Muscle layer of colon (tissue), 2 donors: ENCODE results near the gene GPR45.

Source experiments
- H3K27ac ChIP-seq: one replicate; pipeline ENCODE4 v1.7.0; 2013; ENCODE audit warnings: low read depth, mild to moderate bottlenecking, low read length, moderate library complexity
- H3K27me3 ChIP-seq, 2 donors: one replicate each; pipeline ENCODE4 v1.7.0; 2013; ENCODE audit warnings: low read length in 2 of 2, mild to moderate bottlenecking in 2 of 2; ENCODE audit not compliant: insufficient read depth in 2 of 2, control insufficient read depth in 1 of 2
- H3K36me3 ChIP-seq: one replicate; pipeline ENCODE4 v1.7.0; 2013; ENCODE audit warnings: mild to moderate bottlenecking, low read length; ENCODE audit not compliant: insufficient read depth
- H3K4me1 ChIP-seq: one replicate; pipeline ENCODE4 v1.7.0; 2013; ENCODE audit warnings: mild to moderate bottlenecking, low read length; ENCODE audit not compliant: insufficient read depth
- H3K4me3 ChIP-seq, 2 donors: one replicate each; pipeline ENCODE4 v1.7.0; 2013; ENCODE audit warnings: low read length in 2 of 2, low read depth in 1 of 2, mild to moderate bottlenecking in 1 of 2, moderate library complexity in 1 of 2
- H3K9ac ChIP-seq: one replicate; pipeline ENCODE4 v1.7.0; 2013; ENCODE audit warnings: low read length
- H3K9me3 ChIP-seq: one replicate; pipeline ENCODE4 v1.7.0; 2013; ENCODE audit warnings: mild to moderate bottlenecking, low read length
- donor health status: abdominal sarcoma.
- donor health status: Adenocarcinoma of cecum.

Gene GPR45

GRCh38 chr2:105256431-105257047 is 15.0 kb downstream of the GPR45 start:
- Histone ChIP-seq H3K9ac (no peak overlapping the region), H3K36me3 (no peaks in the 10 kb centered on the region), H3K4me3 (no peak overlapping the region), H3K27ac (no peak overlapping the region), H3K9me3 (no peaks in the 10 kb centered on the region), H3K4me1 (no peaks in the 10 kb centered on the region), H3K27me3 (no peaks in the 10 kb centered on the region)

- H3K9me3 ChIP-seq = no peaks in the 10 kb centered on the region
- H3K27me3 ChIP-seq = no peaks in the 10 kb centered on the region
- no peaks in the 10 kb centered on the region for H3K36me3 ChIP-seq
- no peak overlapping the region for H3K9ac ChIP-seq
- no peaks in the 10 kb centered on the region for H3K4me1 ChIP-seq
- no peak overlapping the region for H3K27ac ChIP-seq
- no peak overlapping the region for H3K4me3 ChIP-seq
Observed at GRCh38 chr2:105257981-105258380, 16.4 kb downstream of the GPR45 start.

DNA sequence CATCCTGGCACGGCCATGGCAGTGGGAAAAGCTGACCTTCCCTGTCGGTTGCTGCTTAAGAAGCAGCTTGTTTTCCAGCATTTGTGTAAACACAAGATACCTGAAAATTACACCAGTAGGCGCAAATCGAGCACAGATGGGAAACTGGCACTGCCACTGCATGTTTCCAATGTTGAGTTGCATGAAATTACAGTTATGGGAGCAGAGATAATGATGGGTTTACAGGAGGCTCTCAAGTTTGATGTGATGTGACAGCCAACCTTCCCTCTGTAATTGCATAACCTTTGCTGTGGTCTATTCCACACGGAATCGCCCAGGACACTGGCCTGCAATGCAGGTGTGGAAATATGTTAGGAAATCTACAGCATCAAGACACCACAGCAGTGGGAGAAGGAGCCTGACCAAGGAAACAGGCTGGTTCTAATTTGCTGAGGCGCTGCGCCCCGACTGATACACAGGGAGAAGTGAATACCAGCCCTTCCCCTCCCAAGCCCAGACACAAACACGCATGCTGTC is 17.4 kb downstream of the GPR45 start:
- H3K36me3 ChIP-seq = no peaks in the 10 kb centered on the region
- no peaks in the 10 kb centered on the region for H3K9me3 ChIP-seq
- H3K9ac ChIP-seq = no peak overlapping the region
- H3K27me3 ChIP-seq = no peaks in the 10 kb centered on the region
- H3K4me3 ChIP-seq = no peak overlapping the region
- H3K4me1 ChIP-seq = no peaks in the 10 kb centered on the region
- no peak overlapping the region for H3K27ac ChIP-seq

DNA sequence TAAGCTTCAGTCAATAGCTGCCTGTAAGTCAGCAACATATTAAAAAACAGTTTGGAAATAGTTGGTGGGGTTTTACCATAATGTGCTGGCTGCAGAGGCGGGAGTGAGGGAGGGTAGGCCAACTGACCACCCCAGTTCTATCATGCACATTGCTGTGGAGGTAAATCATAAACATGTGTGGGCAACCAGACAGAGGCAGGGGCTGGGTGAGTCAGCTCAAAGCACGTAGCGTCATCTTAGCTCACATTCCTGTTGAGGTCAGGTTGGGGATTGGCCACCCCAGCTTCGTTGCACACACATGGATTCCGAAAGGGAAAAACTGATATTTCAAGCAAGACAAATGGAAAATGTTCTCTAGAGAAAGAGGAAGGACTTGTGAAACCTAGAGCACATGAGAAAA is 19.5 kb downstream of the GPR45 start:
- H3K4me1 ChIP-seq = no peaks in the 10 kb centered on the region
- no peaks in the 10 kb centered on the region for H3K27me3 ChIP-seq
- H3K9ac ChIP-seq = no peak overlapping the region
- H3K36me3 ChIP-seq = peaks cover 14% of the 10 kb centered on the region
- H3K27ac ChIP-seq = no peak overlapping the region
- no peaks in the 10 kb centered on the region for H3K9me3 ChIP-seq
- H3K4me3 ChIP-seq = no peak overlapping the region

DNA sequence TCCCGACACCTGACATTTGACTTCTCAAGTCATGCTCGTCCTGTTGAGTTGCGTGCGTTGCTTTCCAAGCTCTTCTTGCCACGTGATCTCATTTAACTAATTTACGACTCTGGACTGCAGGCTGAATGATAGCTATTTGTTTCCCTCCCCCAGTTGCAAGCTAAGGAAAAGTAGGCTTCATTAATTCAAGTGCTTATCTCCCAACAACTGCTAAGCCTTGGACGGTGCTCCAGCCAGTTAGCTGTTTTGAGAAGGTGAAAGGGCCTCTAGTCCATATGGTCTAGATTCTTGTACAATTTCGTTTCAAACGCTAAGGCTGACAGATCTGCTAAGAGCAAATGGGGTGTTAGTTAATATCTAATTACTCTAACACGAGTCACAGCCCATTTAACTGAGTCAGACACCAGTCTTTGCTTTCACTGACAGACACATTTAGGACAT is 21.1 kb downstream of the GPR45 start:
- Histone ChIP-seq H3K9ac (no peak overlapping the region), H3K27ac (no peak overlapping the region), H3K4me1 (no peaks in the 10 kb centered on the region), H3K27me3 (no peaks in the 10 kb centered on the region), H3K9me3 (no peaks in the 10 kb centered on the region), H3K4me3 (no peak overlapping the region), H3K36me3 (peaks cover 22% of the 10 kb centered on the region)

DNA sequence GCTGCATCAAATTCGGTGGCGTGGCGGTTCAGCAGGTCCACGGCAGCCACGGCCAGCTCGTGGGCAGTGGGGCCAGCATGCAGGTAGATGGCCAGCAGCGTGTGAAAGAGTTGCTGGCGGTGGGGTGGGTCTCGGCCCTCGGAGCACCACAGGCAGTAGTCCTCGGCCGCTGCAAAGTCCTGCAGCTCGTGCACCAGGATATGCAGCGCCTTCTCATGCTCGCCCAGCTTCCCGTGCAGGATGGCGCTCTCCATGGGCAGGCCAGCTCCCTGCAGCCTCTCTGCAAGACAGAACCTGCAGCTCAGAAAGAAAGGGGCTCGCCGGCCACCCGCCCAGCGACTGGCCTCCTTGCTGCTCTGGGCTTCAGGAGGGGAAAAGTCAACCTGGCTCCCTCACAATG is 27.9 kb downstream of the GPR45 start:
- Histone ChIP-seq H3K4me3 (no peak overlapping the region), H3K9me3 (no peaks in the 10 kb centered on the region), H3K27ac (no peak overlapping the region), H3K27me3 (no peaks in the 10 kb centered on the region), H3K9ac (no peak overlapping the region), H3K36me3 (peaks cover 73% of the 10 kb centered on the region), H3K4me1 (no peaks in the 10 kb centered on the region)

DNA sequence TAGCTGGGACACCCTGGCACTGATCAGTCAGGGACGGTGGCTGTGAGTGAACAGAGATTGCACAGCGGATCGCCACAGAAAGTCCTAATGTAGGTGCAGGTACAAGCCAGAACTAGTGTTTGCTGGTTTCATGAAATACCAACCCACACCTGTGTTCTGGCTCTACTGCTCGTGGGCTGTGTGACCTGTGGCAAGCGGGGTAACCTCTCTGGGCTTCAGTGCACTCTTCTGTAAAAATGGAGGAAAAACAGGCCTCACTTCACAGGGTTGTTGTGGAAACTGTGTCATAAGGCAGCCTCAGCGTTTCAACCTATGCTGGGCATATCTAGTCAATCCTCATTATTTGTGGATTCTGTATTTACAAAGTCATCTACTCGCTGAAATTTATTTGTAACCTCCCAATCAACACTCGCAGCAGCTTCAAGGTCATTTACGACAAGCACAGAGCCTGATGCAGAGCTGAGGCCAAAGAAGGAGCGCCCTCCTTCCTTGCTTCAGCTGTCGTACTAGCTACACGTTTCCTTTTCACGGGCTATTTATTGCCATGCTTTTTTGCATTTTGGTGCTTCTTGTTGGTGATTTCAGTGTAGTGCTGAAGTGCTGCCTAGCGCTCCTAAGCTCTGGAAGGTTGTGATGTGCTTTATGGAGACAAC is 30.0 kb downstream of the GPR45 start:
- H3K27me3 ChIP-seq = no peaks in the 10 kb centered on the region
- H3K4me3 ChIP-seq = no peak overlapping the region
- H3K36me3 ChIP-seq = peaks cover 79% of the 10 kb centered on the region
- no peak overlapping the region for H3K9ac ChIP-seq
- no peaks in the 10 kb centered on the region for H3K4me1 ChIP-seq
- no peaks in the 10 kb centered on the region for H3K9me3 ChIP-seq
- no peak overlapping the region for H3K27ac ChIP-seq

GRCh38 chr2:105272176-105272575 is 30.6 kb downstream of the GPR45 start:
- Histone ChIP-seq H3K27me3 (no peaks in the 10 kb centered on the region), H3K4me3 (no peak overlapping the region), H3K4me1 (no peaks in the 10 kb centered on the region), H3K27ac (no peak overlapping the region), H3K9ac (no peak overlapping the region), H3K9me3 (no peaks in the 10 kb centered on the region), H3K36me3 (peaks cover 80% of the 10 kb centered on the region)

- no peak overlapping the region for H3K27ac ChIP-seq
- no peaks in the 10 kb centered on the region for H3K27me3 ChIP-seq
- H3K9me3 ChIP-seq = no peaks in the 10 kb centered on the region
- no peak overlapping the region for H3K4me3 ChIP-seq
- no peaks in the 10 kb centered on the region for H3K4me1 ChIP-seq
- peaks cover 74% of the 10 kb centered on the region for H3K36me3 ChIP-seq
- no peak overlapping the region for H3K9ac ChIP-seq
Observed at GRCh38 chr2:105274046-105274445, 32.5 kb downstream of the GPR45 start.

GRCh38 chr2:105278654-105279053 is 37.1 kb downstream of the GPR45 start:
- Histone ChIP-seq H3K27ac (no peak overlapping the region), H3K9ac (no peak overlapping the region), H3K27me3 (no peaks in the 10 kb centered on the region), H3K4me3 (no peak overlapping the region), H3K9me3 (no peaks in the 10 kb centered on the region), H3K36me3 (peaks cover 60% of the 10 kb centered on the region), H3K4me1 (no peaks in the 10 kb centered on the region)

- Histone ChIP-seq H3K27me3 (no peaks in the 10 kb centered on the region), H3K27ac (no peak overlapping the region), H3K9ac (no peak overlapping the region), H3K4me1 (no peaks in the 10 kb centered on the region), H3K36me3 (peaks cover 60% of the 10 kb centered on the region), H3K9me3 (no peaks in the 10 kb centered on the region), H3K4me3 (no peak overlapping the region)
Observed at GRCh38 chr2:105279126-105279525, 37.6 kb downstream of the GPR45 start.

DNA sequence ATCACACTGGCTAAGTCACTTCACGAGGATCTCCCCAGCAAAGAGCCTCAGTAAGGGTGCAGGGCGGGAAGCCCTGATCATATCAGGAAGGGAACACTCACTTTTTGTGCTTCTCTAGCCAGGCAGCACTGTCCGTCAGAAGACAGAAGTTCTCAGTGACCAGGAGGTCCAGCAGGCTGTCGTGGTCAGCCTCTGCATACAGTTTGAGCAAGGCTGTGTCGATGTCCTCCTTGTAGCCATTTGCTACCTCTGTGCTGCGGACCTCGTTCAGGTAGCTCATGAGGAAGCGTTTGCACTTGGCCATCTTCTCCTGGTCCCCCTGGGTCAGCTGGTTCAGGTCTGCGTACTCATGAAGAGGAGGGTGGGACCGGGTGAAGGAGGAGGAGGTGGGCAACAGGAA is 38.7 kb downstream of the GPR45 start:
- no peaks in the 10 kb centered on the region for H3K9me3 ChIP-seq
- no peaks in the 10 kb centered on the region for H3K27me3 ChIP-seq
- peaks cover 57% of the 10 kb centered on the region for H3K36me3 ChIP-seq
- no peak overlapping the region for H3K4me3 ChIP-seq
- H3K27ac ChIP-seq = no peak overlapping the region
- no peaks in the 10 kb centered on the region for H3K4me1 ChIP-seq
- no peak overlapping the region for H3K9ac ChIP-seq
